ENCODE measurements around the gene HECTD3.
A peak's percentile ranks its signal among the peaks of the same experiment; 100 is the strongest.

The HECTD3 gene

GRCh38 chr1:45010855-45011811 lies at the start of gene HECTD3:
Gene HECTD3, minus strand, starts transcription at chr1:45011324. Its CDS starts 67 bp downstream, at chr1:45011257.
- DNase-seq: peak; percentile 89

GRCh38 chr1:45059829-45060228 lies 48.7 kb upstream of the HECTD3 start:
- no peak for DNase-seq

- no peak for DNase-seq
These were observed 46.4 kb upstream of the HECTD3 start for GRCh38 chr1:45057542-45057941.

- DNase-seq: no peak
These were observed 40.1 kb upstream of the HECTD3 start for GRCh38 chr1:45051005-45051772.

GRCh38 chr1:45047032-45047431 lies 35.9 kb upstream of the HECTD3 start:
- no peak for DNase-seq

GRCh38 chr1:45044916-45045315 lies 33.8 kb upstream of the HECTD3 start:
- DNase-seq: no peak

- DNase-seq: no peak
These were observed 32.0 kb upstream of the HECTD3 start for GRCh38 chr1:45043094-45043493.

GRCh38 chr1:45040297-45040696 lies 29.2 kb upstream of the HECTD3 start:
- DNase-seq: no peak

- DNase-seq: no peak
These were observed 27.7 kb upstream of the HECTD3 start for GRCh38 chr1:45038661-45039364.

- DNase-seq: no peak
These were observed 27.1 kb upstream of the HECTD3 start for GRCh38 chr1:45038240-45038639.

GRCh38 chr1:45037456-45037855 lies 26.3 kb upstream of the HECTD3 start:
- no peak for DNase-seq

- no peak for DNase-seq
These were observed 24.6 kb upstream of the HECTD3 start for GRCh38 chr1:45035631-45036301.

- DNase-seq: no peak
These were observed 22.2 kb upstream of the HECTD3 start for GRCh38 chr1:45033356-45033755.

GRCh38 chr1:45032837-45033236 lies 21.7 kb upstream of the HECTD3 start:
- no peak for DNase-seq

- no peak for DNase-seq
These were observed 15.3 kb upstream of the HECTD3 start for GRCh38 chr1:45026446-45026845.

GRCh38 chr1:45023663-45024062 lies 12.5 kb upstream of the HECTD3 start:
- DNase-seq: no peak

GRCh38 chr1:45018599-45019230 lies 7.6 kb upstream of the HECTD3 start:
- DNase-seq: peak; percentile 58 to 78

- no peak for DNase-seq
These were observed 5.6 kb upstream of the HECTD3 start for GRCh38 chr1:45016767-45017166.

- DNase-seq: no peak
These were observed 5.1 kb upstream of the HECTD3 start for GRCh38 chr1:45016090-45016697.

- no peak for DNase-seq
These were observed 4.6 kb upstream of the HECTD3 start for GRCh38 chr1:45015683-45016082.

- peak; percentile 86 to 87 for DNase-seq
These were observed 3.4 kb upstream of the HECTD3 start for GRCh38 chr1:45014321-45015028.
